HL-60 (cell line): ENCODE measurements around the gene ASTN2.

Source experiments
- DNase-seq, 2 experiments: peaks; one replicate each; pipeline ENCODE4 v3.0.0-alpha.2; 2010 to 2020; ENCODE audit warnings: low read depth in 1 of 2, low spot score in 1 of 2
- H3K27ac ChIP-seq: fragments of 250-450 bp; sonication (Bioruptor Pico); replicated peaks from 2 replicates; pipeline ENCODE4 v1.5.1; 2020; ENCODE audit warnings: mild to moderate bottlenecking, moderate library complexity
- H3K27me3 ChIP-seq: fragments of 250-450 bp; sonication (Bioruptor Pico); 2 replicates; pipeline ENCODE4 v1.5.1; 2021; ENCODE audit warnings: mild to moderate bottlenecking, moderate library complexity; ENCODE audit not compliant: insufficient read depth, poor library complexity, severe bottlenecking
- H3K4me3 ChIP-seq: replicated peaks from 2 replicates; pipeline ENCODE4 v1.5.1; 2011; ENCODE audit warnings: mild to moderate bottlenecking, control low read depth, low read length; ENCODE audit not compliant: insufficient read depth
- GABPA ChIP-seq: IDR thresholded peaks from 2 replicates; pipeline ENCODE4 v1.6.1; 2012; ENCODE audit warnings: low read depth
- POLR2AphosphoS5 ChIP-seq: IDR thresholded peaks from 2 replicates; pipeline ENCODE4 v1.6.1; 2012; ENCODE audit warnings: low read depth
- SPI1 ChIP-seq: IDR thresholded peaks from 2 replicates; pipeline ENCODE4 v1.6.1; 2012; ENCODE audit warnings: low read depth, mild to moderate bottlenecking, borderline replicate concordance
- TF ChIP-seq, protein P1 (sequence below): IDR thresholded peaks from one replicate; pipeline ENCODE4 v1.5.1; 2011; ENCODE audit warnings: low read length, control low read depth, inconsistent platforms; ENCODE audit not compliant: insufficient read depth
- TF ChIP-seq, protein P2 (sequence below): IDR thresholded peaks from 2 replicates; pipeline ENCODE4 v1.6.1; 2012; ENCODE audit warnings: low read depth; ENCODE audit not compliant: insufficient replicate concordance

The ASTN2 gene

DNA sequence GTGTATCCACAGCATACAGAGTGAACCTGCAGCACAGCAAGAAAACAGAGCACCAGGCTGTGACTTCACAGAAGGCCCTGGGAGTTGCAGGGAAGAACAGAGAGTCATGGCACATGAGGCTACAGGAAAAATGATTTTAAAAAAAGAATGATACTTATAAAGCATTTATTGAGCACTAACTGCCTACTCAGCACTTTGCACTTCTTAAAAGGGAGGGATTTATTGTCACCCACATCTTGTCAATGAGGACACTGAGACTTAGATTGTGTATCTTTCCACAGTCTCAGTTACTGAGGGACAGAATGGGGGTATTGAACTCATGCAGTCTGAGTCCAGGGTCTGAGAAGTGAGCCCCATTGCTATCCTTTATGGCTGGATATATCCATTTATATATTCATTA, 972.3 kb downstream of the ASTN2 start:
- no peak overlapping the region for H3K27ac ChIP-seq
- TF ChIP-seq, protein P1, sequence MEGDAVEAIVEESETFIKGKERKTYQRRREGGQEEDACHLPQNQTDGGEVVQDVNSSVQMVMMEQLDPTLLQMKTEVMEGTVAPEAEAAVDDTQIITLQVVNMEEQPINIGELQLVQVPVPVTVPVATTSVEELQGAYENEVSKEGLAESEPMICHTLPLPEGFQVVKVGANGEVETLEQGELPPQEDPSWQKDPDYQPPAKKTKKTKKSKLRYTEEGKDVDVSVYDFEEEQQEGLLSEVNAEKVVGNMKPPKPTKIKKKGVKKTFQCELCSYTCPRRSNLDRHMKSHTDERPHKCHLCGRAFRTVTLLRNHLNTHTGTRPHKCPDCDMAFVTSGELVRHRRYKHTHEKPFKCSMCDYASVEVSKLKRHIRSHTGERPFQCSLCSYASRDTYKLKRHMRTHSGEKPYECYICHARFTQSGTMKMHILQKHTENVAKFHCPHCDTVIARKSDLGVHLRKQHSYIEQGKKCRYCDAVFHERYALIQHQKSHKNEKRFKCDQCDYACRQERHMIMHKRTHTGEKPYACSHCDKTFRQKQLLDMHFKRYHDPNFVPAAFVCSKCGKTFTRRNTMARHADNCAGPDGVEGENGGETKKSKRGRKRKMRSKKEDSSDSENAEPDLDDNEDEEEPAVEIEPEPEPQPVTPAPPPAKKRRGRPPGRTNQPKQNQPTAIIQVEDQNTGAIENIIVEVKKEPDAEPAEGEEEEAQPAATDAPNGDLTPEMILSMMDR = no peak
- TF ChIP-seq SPI1 (no peak), POLR2AphosphoS5 (no peak)
- TF ChIP-seq, protein P2, sequence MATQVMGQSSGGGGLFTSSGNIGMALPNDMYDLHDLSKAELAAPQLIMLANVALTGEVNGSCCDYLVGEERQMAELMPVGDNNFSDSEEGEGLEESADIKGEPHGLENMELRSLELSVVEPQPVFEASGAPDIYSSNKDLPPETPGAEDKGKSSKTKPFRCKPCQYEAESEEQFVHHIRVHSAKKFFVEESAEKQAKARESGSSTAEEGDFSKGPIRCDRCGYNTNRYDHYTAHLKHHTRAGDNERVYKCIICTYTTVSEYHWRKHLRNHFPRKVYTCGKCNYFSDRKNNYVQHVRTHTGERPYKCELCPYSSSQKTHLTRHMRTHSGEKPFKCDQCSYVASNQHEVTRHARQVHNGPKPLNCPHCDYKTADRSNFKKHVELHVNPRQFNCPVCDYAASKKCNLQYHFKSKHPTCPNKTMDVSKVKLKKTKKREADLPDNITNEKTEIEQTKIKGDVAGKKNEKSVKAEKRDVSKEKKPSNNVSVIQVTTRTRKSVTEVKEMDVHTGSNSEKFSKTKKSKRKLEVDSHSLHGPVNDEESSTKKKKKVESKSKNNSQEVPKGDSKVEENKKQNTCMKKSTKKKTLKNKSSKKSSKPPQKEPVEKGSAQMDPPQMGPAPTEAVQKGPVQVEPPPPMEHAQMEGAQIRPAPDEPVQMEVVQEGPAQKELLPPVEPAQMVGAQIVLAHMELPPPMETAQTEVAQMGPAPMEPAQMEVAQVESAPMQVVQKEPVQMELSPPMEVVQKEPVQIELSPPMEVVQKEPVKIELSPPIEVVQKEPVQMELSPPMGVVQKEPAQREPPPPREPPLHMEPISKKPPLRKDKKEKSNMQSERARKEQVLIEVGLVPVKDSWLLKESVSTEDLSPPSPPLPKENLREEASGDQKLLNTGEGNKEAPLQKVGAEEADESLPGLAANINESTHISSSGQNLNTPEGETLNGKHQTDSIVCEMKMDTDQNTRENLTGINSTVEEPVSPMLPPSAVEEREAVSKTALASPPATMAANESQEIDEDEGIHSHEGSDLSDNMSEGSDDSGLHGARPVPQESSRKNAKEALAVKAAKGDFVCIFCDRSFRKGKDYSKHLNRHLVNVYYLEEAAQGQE = no peak
- H3K4me3 ChIP-seq = no peak overlapping the region
- DNase-seq = no peak
- H3K27me3 ChIP-seq = no peaks in the 10 kb centered on the region

DNA sequence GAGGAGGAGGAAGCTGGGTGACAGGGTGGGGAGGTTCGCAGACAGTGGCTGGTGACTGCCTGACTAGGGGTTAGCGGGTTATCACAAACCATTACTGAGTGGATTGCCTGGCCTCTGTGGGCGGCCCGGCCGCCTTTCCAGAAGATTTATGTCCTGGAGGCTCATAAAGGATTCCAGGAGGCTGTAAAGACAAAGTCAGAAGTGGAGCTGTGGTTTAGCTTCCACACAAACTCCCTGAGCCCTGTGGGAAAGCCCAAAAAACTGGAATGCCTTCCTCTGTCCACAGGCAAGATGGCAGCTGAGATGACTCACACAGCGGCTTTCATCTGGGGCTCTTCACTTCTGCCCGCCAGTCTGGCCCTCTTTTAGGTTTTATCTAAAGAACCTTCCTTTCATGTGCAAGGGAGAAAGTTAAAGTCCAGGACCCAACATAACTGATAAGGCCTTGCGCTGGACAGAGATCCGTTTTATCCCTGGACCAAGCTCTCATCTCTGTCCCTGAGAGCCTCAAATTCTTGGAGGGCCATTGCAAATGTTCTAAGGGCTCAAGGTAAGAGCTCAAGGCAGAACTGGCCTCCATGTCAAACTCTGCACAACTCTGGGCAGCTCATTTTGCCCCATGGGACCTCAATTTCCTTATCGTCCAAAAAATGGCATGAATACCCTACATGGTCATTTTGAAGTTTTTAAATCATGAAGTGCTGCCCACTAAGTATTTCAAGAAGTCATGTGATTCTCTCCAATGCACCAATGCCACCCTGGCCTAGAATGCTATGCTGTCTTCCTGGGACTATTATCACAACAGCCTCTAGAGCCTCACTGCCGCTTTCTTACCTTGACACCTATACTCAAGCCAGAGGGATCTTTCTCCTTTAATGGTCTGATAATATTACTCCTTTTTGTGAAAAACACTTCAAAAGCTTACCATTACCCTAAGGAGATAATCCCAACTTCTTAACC, 977.2 kb downstream of the ASTN2 start:
- no peak for DNase-seq
- TF ChIP-seq GABPA = no peak
- no peak for TF ChIP-seq POLR2AphosphoS5
- TF ChIP-seq, protein P1 = no peak
- TF ChIP-seq, protein P2 = no peak
- no peak for TF ChIP-seq SPI1
- Histone ChIP-seq H3K27ac (no peak overlapping the region), H3K4me3 (no peak overlapping the region), H3K27me3 (no peaks in the 10 kb centered on the region)

DNA sequence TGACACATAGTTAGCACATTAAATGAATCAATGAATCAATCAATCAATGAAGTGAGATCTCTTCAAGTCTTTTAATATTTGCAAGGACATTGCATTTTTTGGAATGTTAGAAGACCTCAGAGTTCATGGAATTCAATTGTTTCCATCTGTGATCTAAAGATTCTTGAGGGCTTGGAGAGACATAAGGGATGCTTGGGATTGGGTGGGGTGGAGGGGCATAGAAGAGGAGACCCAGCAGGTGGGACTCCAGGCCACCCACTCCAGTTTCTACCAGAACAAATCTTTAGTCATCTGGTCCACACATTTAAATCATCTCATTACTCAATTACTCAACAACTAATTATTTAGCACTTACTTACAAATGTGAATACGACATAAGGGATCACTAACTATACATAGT, 978.7 kb downstream of the ASTN2 start:
- Histone ChIP-seq H3K27ac (no peak overlapping the region), H3K4me3 (no peak overlapping the region), H3K27me3 (no peaks in the 10 kb centered on the region)
- TF ChIP-seq, protein P1 = no peak
- no peak for TF ChIP-seq SPI1
- TF ChIP-seq, protein P2 = no peak
- TF ChIP-seq POLR2AphosphoS5 = no peak
- TF ChIP-seq GABPA = no peak
- no peak for DNase-seq
